Effector memory CD8-positive, alpha-beta T cell (primary cell): ENCODE data around the gene CHMP1B.

Source experiments
- ATAC-seq: fragments of 150-1000 bp; cut with Tn5 transposase; replicated peaks from 2 replicates; pipeline ENCODE4 v1.10.0; 2021; ENCODE audit warnings: mild to moderate bottlenecking, moderate library complexity
- DNase-seq, 3 experiments: peaks; one replicate each; pipeline ENCODE4 v3.0.0; 2021
- H3K27ac Mint-ChIP-seq, 2 donors: one replicate each; pipeline ENCODE4 v1.8.0; 2022; ENCODE audit warnings: mild to moderate bottlenecking in 2 of 2, mixed read lengths in 2 of 2, moderate library complexity in 2 of 2
- H3K27me3 Mint-ChIP-seq, 2 donors: one replicate each; pipeline ENCODE4 v1.8.0; 2022; ENCODE audit warnings: mixed read lengths in 2 of 2
- H3K36me3 Mint-ChIP-seq: one replicate; pipeline ENCODE4 v1.8.0; 2022; ENCODE audit warnings: mild to moderate bottlenecking, moderate library complexity, mixed read lengths; ENCODE audit not compliant: insufficient read depth
- H3K4me1 Mint-ChIP-seq, 2 donors: one replicate each; pipeline ENCODE4 v1.8.0; 2022; ENCODE audit warnings: low read depth in 2 of 2, mixed read lengths in 2 of 2
- H3K4me3 Mint-ChIP-seq, 2 donors: one replicate each; pipeline ENCODE4 v1.8.0; 2022; ENCODE audit warnings: mild to moderate bottlenecking in 2 of 2, mixed read lengths in 2 of 2, moderate library complexity in 2 of 2
- H3K9me3 Mint-ChIP-seq, 2 donors: one replicate each; pipeline ENCODE4 v1.8.0; 2022; ENCODE audit warnings: mixed read lengths in 2 of 2
- total RNA-seq, 9 experiments: gene quantifications; one replicate each; lab custom pipeline; 2026; lab: John Stamatoyannopoulos, UW

CHMP1B gene, protein sequence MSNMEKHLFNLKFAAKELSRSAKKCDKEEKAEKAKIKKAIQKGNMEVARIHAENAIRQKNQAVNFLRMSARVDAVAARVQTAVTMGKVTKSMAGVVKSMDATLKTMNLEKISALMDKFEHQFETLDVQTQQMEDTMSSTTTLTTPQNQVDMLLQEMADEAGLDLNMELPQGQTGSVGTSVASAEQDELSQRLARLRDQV
- total RNA-seq: 57.7 to 263 (median 76.4) reads per million in 9 experiments

DNA sequence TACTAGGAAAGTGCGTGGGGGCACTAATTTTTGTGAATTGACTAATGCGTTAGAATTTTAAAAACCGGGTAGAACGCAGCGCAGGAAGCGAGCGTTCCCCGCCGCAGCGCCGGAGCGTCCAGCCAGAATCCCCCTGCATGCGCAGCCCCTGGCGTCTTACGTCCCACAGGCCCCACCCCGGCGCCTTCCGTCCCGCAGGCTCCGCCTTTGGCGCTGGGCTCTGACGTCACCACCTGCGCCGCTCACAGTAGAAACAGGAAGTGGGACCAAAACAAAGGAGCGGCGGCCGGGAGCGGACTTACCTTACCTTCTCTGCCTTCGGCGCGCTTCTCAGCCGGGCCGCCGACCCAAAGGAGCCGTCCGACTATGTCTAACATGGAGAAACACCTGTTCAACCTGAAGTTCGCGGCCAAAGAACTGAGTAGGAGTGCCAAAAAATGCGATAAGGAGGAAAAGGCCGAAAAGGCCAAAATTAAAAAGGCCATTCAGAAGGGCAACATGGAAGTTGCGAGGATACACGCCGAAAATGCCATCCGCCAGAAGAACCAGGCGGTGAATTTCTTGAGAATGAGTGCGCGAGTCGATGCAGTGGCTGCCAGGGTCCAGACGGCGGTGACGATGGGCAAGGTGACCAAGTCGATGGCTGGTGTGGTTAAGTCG, at the start of gene CHMP1B:
Gene CHMP1B, plus strand, starts transcription at position 268 of the 660 bp plus-strand sequence. Its CDS starts 99 bp downstream, at position 367.
- H3K4me1 Mint-ChIP-seq: peaks cover 32 to 36% of the 10 kb centered on the region in 2 donors
- peak; percentile 80 for ATAC-seq
- H3K36me3 Mint-ChIP-seq: peaks cover 48% of the 10 kb centered on the region
- peak; percentile 96 to 97 (median 96) for DNase-seq
- H3K4me3 Mint-ChIP-seq: peak within 1 kb of the TSS; percentile 100
- no peaks in the 10 kb centered on the region for H3K27me3 Mint-ChIP-seq
- no peaks in the 10 kb centered on the region for H3K9me3 Mint-ChIP-seq
- peak within 1 kb of the TSS; percentile 100 for H3K27ac Mint-ChIP-seq

DNA sequence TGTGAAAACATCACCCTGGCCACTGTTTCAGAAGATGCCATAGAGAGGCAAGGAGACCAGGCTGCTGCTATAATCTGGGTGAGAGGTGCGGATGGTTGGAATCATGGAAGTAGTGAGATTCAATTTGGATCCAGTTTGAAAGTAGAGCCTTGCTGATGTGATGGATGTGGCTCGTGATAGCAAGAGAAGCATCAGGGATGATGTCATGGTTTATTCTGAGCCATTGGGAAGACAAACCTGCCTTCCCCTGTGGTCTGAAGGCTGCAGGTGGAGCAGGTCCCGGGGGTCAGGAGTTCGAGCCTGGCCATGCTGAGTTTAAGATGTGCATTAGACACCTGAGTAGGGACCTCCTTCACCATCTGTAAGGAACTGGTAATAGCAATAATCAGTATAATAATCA, 49.6 kb upstream of the CHMP1B start:
- no peaks in the 10 kb centered on the region for H3K4me1 Mint-ChIP-seq
- H3K4me3 Mint-ChIP-seq: no peak overlapping the region
- ATAC-seq: no peak
- H3K27me3 Mint-ChIP-seq: peaks cover 11 to 47% of the 10 kb centered on the region in 2 donors
- H3K27ac Mint-ChIP-seq: no peak overlapping the region
- no peak for DNase-seq
- no peaks in the 10 kb centered on the region for H3K9me3 Mint-ChIP-seq
- no peaks in the 10 kb centered on the region for H3K36me3 Mint-ChIP-seq

DNA sequence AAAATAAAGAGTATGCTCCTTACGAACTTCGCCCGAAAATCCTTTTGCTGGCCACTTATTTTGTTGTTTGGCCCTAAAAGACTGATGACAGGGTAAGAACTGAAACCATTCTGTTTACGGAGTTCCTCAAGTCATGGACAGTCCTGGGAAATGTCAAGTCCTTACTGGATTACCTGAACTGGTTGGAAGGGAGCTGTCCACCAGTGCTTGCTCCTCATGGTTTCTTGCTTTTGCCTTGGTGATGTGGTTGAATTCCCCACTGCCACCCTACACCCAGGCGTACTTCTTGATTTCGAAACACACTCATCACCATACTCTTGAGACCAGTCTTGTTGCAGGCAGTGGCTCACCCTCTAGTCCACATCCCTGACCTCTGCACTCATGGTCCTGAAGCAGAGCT, 49.1 kb upstream of the CHMP1B start:
- H3K27me3 Mint-ChIP-seq: peaks cover 11 to 51% of the 10 kb centered on the region in 2 donors
- no peak overlapping the region for H3K4me3 Mint-ChIP-seq
- H3K9me3 Mint-ChIP-seq: no peaks in the 10 kb centered on the region
- no peak for ATAC-seq
- no peak for DNase-seq
- H3K36me3 Mint-ChIP-seq: no peaks in the 10 kb centered on the region
- no peak overlapping the region for H3K27ac Mint-ChIP-seq
- H3K4me1 Mint-ChIP-seq: no peaks in the 10 kb centered on the region

DNA sequence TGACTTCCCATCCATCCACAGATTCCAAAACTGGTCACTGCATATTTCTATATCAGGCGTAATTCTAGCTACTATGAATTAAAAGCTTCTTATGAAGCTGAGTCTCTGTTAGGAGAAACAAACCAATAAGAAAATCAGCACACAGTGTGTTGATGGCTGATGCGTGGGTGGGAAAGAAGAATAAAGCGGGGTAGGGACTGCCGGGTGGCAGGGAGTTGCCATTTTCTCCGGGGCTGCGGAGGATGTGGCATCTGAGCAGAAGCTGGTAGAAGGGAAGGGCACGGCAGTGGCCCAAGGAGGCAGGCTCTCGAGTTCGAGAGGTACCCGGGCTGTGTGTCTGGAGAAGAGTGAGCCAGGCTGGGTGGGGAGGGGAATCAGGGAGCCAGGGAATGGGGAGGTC, 48.6 kb upstream of the CHMP1B start:
- H3K4me3 Mint-ChIP-seq: no peak overlapping the region
- H3K9me3 Mint-ChIP-seq: no peaks in the 10 kb centered on the region
- peaks cover 11 to 55% of the 10 kb centered on the region in 2 donors for H3K27me3 Mint-ChIP-seq
- H3K4me1 Mint-ChIP-seq: no peaks in the 10 kb centered on the region
- ATAC-seq (no peak), DNase-seq (no peak)
- no peak overlapping the region for H3K27ac Mint-ChIP-seq
- no peaks in the 10 kb centered on the region for H3K36me3 Mint-ChIP-seq

DNA sequence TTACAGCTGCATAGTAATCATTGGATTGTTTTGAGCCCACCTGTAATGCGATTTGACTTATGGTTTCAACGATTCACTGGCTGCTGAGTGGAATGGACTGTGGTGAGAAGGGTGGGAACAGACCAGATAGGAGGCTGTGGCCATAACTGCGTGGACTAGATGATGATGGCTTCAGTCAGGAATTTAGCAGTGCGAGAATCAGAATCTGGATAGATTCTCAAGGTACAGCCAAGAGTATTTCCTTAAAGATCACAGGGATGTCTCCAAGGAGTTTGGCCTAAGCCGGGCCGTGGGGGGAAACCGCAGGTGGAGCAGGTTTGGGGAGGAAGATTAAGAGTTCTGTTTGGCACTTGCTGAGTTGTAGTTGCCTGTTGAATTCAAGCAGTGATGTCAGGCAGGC, 44.0 kb upstream of the CHMP1B start:
- no peak overlapping the region for H3K4me3 Mint-ChIP-seq
- H3K27ac Mint-ChIP-seq: peak overlapping the region in 1 of 2 donors; percentile 35
- ATAC-seq: no peak
- H3K9me3 Mint-ChIP-seq: no peaks in the 10 kb centered on the region
- no peaks in the 10 kb centered on the region for H3K4me1 Mint-ChIP-seq
- H3K36me3 Mint-ChIP-seq: no peaks in the 10 kb centered on the region
- no peak for DNase-seq
- H3K27me3 Mint-ChIP-seq: peaks cover 22 to 64% of the 10 kb centered on the region in 2 donors

DNA sequence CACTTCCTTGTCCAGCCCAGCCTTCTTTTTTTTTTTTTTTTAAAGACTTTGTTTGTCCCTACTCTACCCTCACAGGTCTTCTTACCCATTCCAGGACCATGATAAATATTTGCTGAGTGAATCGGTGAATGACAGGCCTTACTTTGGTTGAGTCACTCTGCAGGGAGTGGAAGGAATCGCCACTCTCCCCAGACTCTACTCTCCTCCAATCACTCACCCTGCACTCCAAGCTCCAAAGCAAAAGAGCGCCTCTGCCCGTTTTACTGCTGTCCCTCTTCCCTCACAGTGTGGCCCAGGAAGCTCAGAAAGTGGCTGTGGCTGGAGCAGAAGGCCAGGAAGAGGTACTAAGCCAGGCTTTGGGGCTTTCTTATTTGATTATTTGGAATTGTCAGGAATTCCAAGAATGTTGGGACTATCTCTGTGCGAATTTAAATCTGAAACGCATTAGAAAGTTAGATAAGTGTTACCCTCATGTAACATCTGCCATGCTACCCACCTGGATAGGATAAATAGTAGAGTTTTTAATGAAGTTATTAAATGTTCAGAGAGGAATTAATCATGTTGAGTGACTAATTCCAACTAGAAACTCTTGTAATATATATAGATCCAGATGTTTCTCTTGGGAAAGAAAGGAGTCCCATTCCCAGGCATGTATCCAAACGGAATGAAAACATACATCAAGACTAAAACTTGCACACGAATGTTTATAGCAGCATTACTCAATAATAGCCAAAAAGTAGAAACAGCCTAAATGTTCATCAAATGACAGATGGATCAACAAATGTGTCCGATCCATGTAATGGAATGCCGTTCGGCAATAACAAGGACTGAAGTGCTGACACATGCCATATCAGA, 43.0 kb upstream of the CHMP1B start:
- Mint-ChIP-seq H3K4me1 (no peaks in the 10 kb centered on the region), H3K36me3 (no peaks in the 10 kb centered on the region), H3K4me3 (no peak overlapping the region), H3K27me3 (peaks cover 22 to 54% of the 10 kb centered on the region in 2 donors), H3K27ac (no peak overlapping the region), H3K9me3 (no peaks in the 10 kb centered on the region)
- ATAC-seq (no peak), DNase-seq (no peak)

DNA sequence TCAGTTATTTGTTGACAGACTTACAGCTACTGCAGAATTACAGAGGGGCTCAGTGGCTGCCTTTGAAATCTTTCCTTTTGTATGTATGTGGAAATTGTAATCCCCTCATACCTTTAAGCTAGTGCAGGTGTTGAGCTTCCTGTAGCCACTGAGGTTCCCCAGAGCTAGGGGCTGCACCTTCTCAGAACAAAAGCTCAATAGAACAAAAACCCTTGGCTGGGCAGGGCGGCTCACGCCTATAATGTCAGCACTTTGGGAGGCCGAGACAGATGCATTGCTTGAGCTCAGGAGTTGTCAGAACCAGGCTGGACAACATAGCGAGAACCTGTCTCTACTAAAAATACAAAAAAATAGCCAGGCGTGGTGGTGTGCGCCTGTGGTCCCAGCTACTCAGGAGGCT, 41.3 kb upstream of the CHMP1B start:
- H3K4me1 Mint-ChIP-seq: no peaks in the 10 kb centered on the region
- no peak for DNase-seq
- H3K36me3 Mint-ChIP-seq: no peaks in the 10 kb centered on the region
- no peak overlapping the region for H3K27ac Mint-ChIP-seq
- H3K27me3 Mint-ChIP-seq: peaks cover 22 to 52% of the 10 kb centered on the region in 2 donors
- no peak overlapping the region for H3K4me3 Mint-ChIP-seq
- ATAC-seq: no peak
- H3K9me3 Mint-ChIP-seq: no peaks in the 10 kb centered on the region

DNA sequence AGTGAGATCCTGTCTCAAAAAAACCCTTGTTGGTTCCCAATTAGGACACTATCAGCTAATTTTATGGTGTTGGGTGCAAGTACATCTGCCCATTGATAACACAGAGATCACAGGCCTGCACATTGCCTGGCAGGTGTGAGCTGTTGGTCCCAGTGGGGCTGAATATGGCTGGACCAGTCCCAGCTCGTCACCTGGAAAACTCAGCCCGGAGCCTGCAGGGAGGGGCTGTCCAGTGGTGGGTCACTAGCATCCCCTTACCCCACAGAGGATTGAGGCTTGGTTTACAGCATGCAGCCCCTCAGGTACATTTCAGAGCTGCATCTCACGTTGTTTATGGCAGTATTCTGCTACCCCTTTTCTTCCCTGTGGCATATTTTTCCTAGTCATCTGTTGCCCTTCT, 40.8 kb upstream of the CHMP1B start:
- no peak overlapping the region for H3K4me3 Mint-ChIP-seq
- H3K4me1 Mint-ChIP-seq: no peaks in the 10 kb centered on the region
- DNase-seq (no peak), ATAC-seq (no peak)
- H3K36me3 Mint-ChIP-seq: no peaks in the 10 kb centered on the region
- H3K27me3 Mint-ChIP-seq: peaks cover 22 to 54% of the 10 kb centered on the region in 2 donors
- no peaks in the 10 kb centered on the region for H3K9me3 Mint-ChIP-seq
- H3K27ac Mint-ChIP-seq: no peak overlapping the region

DNA sequence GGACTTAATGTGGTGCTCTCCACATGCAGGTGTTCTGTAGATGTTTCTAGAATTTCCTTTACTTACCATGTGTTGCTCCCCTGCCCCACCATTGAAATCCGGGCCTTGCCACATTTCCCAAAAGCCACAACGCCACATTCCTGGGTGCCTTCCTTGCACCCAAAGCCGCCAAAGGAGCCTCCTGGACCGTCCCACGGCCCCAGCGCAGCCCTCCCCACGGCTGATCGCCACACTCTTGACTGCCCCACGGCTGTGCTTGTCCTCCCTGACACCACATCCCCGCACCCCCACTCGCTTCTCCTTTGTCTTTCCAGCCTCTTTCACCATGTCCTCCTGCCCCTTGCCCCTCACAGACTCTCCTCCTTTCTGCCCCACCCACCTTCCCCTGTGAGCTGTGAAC, 40.2 kb upstream of the CHMP1B start:
- Mint-ChIP-seq H3K27ac (no peak overlapping the region), H3K36me3 (no peaks in the 10 kb centered on the region), H3K9me3 (no peaks in the 10 kb centered on the region), H3K4me3 (no peak overlapping the region), H3K4me1 (no peaks in the 10 kb centered on the region), H3K27me3 (peaks cover 16 to 50% of the 10 kb centered on the region in 2 donors)
- no peak for DNase-seq
- ATAC-seq: no peak

DNA sequence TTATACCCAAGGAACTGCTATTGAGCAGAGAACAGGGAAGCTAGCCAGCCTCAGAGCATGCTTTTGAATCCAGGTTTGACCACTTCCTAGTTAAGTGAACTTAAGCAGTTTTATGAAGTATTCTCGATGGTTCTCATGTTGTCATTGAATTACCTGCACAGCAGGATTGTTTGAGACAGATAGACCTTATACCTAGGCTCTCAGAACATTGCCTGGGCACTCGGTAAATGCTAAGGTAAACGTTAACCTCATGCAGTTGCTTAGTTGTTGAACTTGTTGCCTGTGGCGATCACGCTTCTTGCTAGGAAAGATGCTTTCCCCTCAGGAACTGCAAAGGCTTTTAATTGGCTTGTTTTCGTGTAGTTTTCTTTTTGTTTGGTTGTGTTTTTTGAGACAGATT, 34.0 kb upstream of the CHMP1B start:
- no peaks in the 10 kb centered on the region for H3K4me1 Mint-ChIP-seq
- ATAC-seq: no peak
- H3K27ac Mint-ChIP-seq: peak overlapping the region in 1 of 2 donors; percentile 65

DNA sequence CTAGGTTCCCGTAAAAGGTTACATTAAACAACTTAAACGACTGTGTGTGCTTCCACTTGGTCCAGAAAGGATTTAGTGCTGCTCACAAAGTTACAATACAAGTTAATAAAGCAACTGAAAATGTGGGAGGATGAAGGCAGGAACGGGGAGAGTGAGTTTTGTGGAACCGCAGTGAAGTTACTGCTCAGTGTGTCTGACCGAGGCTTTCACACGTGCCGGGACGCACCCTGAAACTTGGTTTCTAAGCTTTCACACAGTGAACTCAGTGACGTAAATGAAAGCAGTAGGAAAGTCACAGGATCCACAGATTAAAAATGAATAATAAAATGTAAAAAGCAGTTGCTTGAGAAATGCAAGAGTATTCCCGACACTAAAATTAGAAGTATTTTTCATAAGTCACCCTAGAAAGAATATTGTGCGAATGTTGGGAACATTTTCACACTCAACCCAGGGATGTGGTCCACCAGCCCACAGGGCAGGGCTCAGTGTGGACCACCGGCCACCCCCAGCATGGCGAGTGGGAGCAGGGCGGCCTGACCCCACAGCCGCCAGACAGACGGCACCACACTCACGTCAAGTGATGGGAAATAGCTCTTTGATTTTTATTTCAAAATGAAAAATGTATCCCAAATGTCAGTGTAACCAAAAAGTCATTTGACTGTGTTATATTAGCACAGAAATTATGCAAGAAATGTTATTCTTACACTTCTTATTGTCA, 32.6 kb upstream of the CHMP1B start:
- Mint-ChIP-seq H3K27ac (peak overlapping the region in 1 of 2 donors; percentile 78), H3K4me3 (peak overlapping the region in 1 of 2 donors; percentile 15), H3K27me3 (peaks cover 0 to 15% of the 10 kb centered on the region in 2 donors), H3K36me3 (no peaks in the 10 kb centered on the region), H3K4me1 (no peaks in the 10 kb centered on the region), H3K9me3 (no peaks in the 10 kb centered on the region)
- ATAC-seq (peak; percentile 75), DNase-seq (peak in 1 of 3 experiments; percentile 27)

More for the DNA sequence above, 34.0 kb upstream of the CHMP1B start:
- Mint-ChIP-seq H3K9me3 (no peaks in the 10 kb centered on the region), H3K4me3 (no peak overlapping the region), H3K36me3 (no peaks in the 10 kb centered on the region), H3K27me3 (peaks cover 0 to 15% of the 10 kb centered on the region in 2 donors)
- no peak for DNase-seq

DNA sequence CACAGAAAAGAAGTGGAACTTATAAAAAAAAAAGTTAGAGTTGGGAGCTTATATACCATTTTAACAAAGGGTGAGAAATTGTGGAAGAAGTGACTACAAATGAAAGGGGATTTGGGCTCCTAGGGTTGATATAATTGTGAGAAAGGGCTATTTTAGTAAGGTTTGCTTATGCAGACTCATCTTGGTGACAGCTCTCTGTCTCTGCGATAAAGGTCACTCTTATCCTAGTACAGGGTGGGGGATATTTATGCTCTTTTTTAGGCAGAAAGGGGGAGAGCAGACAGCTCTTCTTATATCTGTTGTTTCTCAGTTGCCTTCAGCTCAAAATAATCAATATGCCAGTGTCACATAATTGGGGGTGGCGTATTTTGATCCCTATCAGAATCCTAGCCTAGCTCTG, 31.3 kb upstream of the CHMP1B start:
- Mint-ChIP-seq H3K9me3 (no peaks in the 10 kb centered on the region), H3K4me3 (no peak overlapping the region), H3K36me3 (no peaks in the 10 kb centered on the region), H3K27ac (no peak overlapping the region), H3K27me3 (peaks cover 0 to 13% of the 10 kb centered on the region in 2 donors), H3K4me1 (no peaks in the 10 kb centered on the region)
- no peak for ATAC-seq
- DNase-seq: no peak

DNA sequence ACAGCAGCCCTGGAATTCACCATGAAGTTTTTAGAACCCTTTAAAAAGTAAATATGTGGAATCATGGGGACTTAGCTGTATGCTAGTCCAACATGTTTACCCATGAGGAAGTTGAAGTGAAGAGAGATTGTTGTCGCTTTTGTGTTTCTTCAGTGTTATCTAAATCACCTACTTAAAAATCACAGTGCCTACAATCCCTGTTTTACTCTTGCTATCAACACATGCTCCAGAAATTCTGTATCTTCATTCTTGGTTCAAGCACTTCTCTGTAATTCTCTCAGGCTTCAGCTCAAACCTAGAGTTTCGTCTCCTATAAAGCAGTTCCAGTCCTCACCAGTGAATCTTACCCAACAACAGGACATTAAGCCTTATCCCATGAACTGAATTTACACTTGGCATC, 30.5 kb upstream of the CHMP1B start:
- Mint-ChIP-seq H3K27ac (no peak overlapping the region), H3K4me3 (no peak overlapping the region), H3K9me3 (no peaks in the 10 kb centered on the region), H3K36me3 (no peaks in the 10 kb centered on the region), H3K4me1 (no peaks in the 10 kb centered on the region), H3K27me3 (peaks cover 0 to 6% of the 10 kb centered on the region in 2 donors)
- ATAC-seq (no peak), DNase-seq (no peak)
